Jurkat, Clone E6-1 (cell line): ENCODE measurements around the gene ABCC9.
"Not testable (repeated sequence)": the region's sequence is repeated elsewhere in the genome, so short reads cannot be mapped to it uniquely, and the experiment has no call there.

Experiments used
- DNase-seq: peaks from one replicate; pipeline ENCODE4 v3.0.0-alpha.2; 2011; ENCODE audit warnings: low read depth, low spot score
- H3K4me3 ChIP-seq: 2 replicates; pipeline ENCODE4 v1.5.1; 2011; ENCODE audit warnings: mild to moderate bottlenecking, low read length, control low read depth, moderate library complexity

Gene ABCC9

GRCh38 chr12:21828136-21828775, 113.0 kb downstream of the ABCC9 start:
- DNase-seq, result no peak
- no peak overlapping the region for H3K4me3 ChIP-seq

GRCh38 chr12:21827083-21827482, 114.1 kb downstream of the ABCC9 start:
- H3K4me3 ChIP-seq, result no peak overlapping the region
- no peak for DNase-seq

- no peak overlapping the region for H3K4me3 ChIP-seq
- no peak for DNase-seq
Observed at GRCh38 chr12:21826618-21826910, 114.7 kb downstream of the ABCC9 start.

GRCh38 chr12:21825886-21826617, 115.2 kb downstream of the ABCC9 start:
- H3K4me3 ChIP-seq, result no peak overlapping the region
- DNase-seq, result no peak

- H3K4me3 ChIP-seq, result no peak overlapping the region
- DNase-seq, result no peak
Observed at GRCh38 chr12:21823581-21823980, 117.6 kb downstream of the ABCC9 start.

GRCh38 chr12:21819678-21820077, 121.5 kb downstream of the ABCC9 start:
- H3K4me3 ChIP-seq, result no peak overlapping the region
- no peak for DNase-seq

GRCh38 chr12:21819236-21819635, 122.0 kb downstream of the ABCC9 start:
- no peak overlapping the region for H3K4me3 ChIP-seq
- no peak for DNase-seq

- DNase-seq, result no peak
- H3K4me3 ChIP-seq, result no peak overlapping the region
Observed at GRCh38 chr12:21818627-21819026, 122.6 kb downstream of the ABCC9 start.

- no peak overlapping the region for H3K4me3 ChIP-seq
- DNase-seq, result no peak
Observed at GRCh38 chr12:21815306-21816062, 125.7 kb downstream of the ABCC9 start.

- H3K4me3 ChIP-seq, result no peak overlapping the region
- no peak for DNase-seq
Observed at GRCh38 chr12:21814814-21815213, 126.4 kb downstream of the ABCC9 start.

GRCh38 chr12:21814327-21814726, 126.9 kb downstream of the ABCC9 start:
- no peak overlapping the region for H3K4me3 ChIP-seq
- DNase-seq, result no peak

GRCh38 chr12:21813751-21814150, 127.5 kb downstream of the ABCC9 start:
- no peak overlapping the region for H3K4me3 ChIP-seq

GRCh38 chr12:21813125-21813524, 128.1 kb downstream of the ABCC9 start:
- H3K4me3 ChIP-seq, result no peak overlapping the region
- DNase-seq, result no peak

More at GRCh38 chr12:21813751-21814150, 127.5 kb downstream of the ABCC9 start:
- DNase-seq, result no peak

GRCh38 chr12:21812340-21812739, 128.9 kb downstream of the ABCC9 start:
- DNase-seq, H3K4me3 ChIP-seq: not testable (repeated sequence)

GRCh38 chr12:21809100-21809499, 132.1 kb downstream of the ABCC9 start:
- H3K4me3 ChIP-seq, result no peak overlapping the region
- no peak for DNase-seq

- H3K4me3 ChIP-seq, result no peak overlapping the region
- no peak for DNase-seq
Observed at GRCh38 chr12:21806255-21806654, 135.0 kb downstream of the ABCC9 start.

GRCh38 chr12:21801522-21802288, 139.5 kb downstream of the ABCC9 start:
- no peak for DNase-seq
- H3K4me3 ChIP-seq, result no peak overlapping the region

- H3K4me3 ChIP-seq, result no peak overlapping the region
- DNase-seq, result no peak
Observed at GRCh38 chr12:21800011-21800410, 141.2 kb downstream of the ABCC9 start.

- no peak for DNase-seq
- H3K4me3 ChIP-seq, result no peak overlapping the region
Observed at GRCh38 chr12:21797539-21797938, 143.7 kb downstream of the ABCC9 start.
